HG03521 (cell line): ENCODE results near the gene PLXNA3.

ENCODE experiments used
- ATAC-seq: cut with Tn5 transposase; IDR thresholded peaks from one replicate; pipeline ENCODE4 v1.9.1; 2021; ENCODE audit warnings: mild to moderate bottlenecking, moderate library complexity; ENCODE audit not compliant: unreplicated experiment

PLXNA3 gene

DNA sequence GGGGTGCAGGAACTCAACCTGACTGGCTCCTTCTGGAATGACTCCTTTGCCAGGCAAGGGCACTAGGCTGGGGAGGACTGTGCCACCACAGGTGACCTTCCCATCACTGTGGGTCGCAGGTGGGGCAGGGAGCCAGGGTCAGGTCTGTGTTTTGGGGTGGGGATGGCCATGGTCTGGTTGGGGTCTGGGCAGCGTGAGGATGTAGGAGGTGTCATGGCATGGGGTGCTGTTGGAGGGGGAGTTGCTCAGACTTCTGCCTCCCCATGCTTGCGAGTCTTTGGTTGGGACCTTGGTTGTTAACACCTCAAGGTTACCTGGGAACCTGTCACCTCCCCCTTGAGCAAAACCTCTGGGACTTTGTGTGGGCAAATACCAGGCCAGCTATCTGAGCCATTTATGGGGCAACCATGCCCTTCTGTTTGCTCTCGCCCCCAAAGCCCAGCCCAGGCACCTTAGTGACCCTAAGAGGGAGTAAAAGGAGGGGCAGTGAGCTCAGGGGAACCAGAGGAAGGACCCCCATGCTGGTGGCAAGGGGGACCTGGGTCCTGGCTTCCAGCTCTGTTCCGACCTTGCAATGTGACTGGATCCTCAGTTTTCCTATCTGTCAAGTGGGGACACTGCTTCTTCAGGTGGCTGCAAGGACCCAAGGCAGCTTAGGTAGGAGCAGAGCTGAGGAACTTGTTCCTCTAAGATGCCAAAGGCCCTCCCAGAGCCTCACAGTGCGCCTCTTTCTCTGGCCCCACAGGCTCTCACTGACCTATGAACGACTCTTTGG, 23.5 kb upstream of the PLXNA3 start:
- ATAC-seq: no peak

DNA sequence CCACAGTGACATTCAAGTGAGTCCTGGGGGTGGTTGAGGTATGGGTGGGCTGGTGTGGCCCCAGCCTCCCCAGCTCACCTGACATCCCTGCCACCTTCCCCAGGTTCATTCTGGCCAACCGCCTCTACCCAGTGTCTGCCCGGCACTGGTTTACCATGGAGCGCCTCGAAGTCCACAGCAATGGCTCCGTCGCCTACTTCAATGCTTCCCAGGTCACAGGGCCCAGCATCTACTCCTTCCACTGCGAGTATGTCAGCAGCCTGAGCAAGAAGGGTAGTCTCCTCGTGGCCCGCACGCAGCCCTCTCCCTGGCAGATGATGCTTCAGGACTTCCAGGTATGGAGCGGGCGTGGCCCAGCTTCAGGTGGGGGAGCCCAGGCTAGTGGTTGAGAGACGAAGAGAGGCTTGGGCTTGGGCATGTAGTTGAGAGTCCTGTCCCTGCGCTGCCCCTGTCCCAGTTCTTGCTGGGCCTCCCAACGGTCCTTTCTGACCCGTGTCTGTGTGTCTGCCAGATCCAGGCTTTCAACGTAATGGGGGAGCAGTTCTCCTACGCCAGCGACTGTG, 22.8 kb upstream of the PLXNA3 start:
- no peak for ATAC-seq

DNA sequence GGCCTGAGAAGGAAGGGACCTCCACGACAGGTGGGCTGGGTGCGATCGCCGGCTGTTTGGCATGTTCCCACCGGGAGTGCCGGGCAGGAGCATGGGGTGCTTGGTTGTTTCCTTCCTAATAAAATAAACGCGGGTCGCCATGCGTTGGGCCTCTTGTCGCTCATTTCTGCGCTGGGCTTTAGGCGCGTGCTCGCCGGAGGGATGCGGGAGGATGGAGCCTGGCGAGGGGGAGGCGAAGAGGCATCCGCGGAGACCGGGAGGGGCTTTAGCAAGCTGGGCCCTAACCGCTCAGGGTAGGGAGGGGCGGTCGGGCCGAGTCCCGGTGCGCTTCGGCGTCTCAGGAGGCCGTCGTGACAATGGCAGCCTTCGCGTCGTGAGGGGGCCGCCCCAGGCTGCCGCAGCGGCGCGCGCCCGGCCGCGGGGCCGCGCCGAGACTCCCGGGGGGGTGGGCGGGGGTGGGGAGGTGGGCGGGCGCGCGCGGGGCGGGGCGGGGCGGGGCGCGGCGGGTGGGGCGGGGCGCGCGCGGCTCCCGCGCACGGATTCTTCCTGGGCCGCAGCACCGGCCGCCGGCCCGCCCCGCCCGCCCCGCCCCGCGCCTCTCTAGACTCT, 21.6 kb upstream of the PLXNA3 start:
- peak; percentile 41 for ATAC-seq

DNA sequence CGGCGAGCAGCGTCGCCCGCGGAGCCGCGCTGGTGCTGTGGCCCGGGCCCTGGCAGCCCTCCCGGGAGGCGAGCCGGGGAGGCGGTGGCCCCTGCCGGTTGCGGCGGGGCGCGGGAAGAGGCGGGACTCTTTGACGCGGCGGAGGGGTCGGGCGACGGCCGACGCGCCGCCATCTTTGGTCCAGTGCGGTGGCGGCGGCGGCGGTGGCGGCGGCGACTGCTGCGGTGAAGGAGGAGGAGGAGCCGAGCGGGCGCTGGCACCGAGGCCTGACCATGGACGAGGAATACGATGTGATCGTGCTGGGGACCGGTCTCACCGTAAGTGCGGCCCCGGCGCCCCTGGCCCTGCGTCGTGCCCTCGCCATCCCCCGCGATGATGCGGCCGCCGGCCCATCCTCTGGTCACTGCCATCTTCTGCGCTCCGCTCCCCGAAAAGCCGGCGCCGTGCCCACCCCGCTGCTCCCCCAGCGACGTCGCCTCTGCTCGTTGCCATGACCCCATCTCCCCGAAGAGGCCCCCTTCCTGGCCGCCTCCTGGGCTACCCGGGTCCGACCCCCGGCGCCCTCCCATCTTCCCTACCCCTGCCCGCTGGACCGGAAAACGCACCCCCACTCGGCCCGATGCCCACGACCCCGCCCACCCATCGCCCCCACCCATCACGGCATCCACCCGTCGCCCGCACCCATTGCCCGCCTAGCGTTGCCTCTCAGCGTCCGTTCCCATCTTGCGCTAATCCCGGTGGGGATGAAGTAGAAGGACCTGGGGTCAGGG, 20.9 kb upstream of the PLXNA3 start, which contains the start of gene GDI1:
Gene GDI1, plus strand, starts transcription at position 172 of the 770 bp plus-strand sequence. Its CDS starts 101 bp downstream, at position 273.
- peak; percentile 46 for ATAC-seq

DNA sequence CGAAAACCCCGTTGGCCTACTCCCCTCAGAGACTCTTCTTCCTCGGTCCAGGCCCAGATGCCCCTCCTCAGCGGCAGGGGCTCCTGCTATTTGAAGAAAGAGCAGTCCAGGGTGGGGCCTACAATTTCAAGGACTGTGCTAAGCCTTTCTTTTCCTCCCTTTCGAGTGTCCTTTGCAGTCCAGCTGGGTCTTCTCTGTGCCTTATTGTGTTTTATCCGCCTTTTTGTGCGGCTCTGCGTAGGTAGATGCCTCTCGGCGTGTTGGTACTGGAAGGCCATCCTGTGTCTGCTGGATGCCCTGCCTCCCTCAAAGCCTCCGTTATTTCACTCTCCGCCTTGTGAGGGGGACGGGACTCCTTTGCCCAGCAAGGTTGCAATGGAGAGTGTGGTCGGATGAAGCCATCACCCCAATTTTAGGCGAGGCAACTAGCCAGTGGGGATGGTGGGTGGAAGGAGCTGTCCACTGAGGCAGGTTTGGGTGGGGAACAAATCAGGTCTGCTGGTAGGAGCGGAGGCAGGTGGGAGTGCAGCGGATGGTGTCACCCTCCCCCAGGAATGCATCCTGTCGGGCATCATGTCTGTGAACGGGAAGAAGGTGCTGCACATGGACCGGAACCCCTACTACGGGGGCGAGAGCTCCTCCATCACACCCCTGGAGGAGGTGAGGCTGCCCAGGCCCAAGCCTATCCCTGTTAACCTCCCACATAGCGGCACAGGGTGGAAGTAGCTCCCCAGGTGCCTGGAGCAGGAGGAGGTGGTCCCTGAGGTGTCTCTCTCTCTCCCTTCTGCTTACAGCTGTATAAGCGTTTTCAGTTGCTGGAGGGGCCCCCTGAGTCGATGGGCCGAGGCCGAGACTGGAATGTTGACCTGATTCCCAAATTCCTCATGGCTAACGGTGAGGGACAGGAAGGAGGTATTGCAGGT, 19.8 kb upstream of the PLXNA3 start:
- no peak for ATAC-seq

DNA sequence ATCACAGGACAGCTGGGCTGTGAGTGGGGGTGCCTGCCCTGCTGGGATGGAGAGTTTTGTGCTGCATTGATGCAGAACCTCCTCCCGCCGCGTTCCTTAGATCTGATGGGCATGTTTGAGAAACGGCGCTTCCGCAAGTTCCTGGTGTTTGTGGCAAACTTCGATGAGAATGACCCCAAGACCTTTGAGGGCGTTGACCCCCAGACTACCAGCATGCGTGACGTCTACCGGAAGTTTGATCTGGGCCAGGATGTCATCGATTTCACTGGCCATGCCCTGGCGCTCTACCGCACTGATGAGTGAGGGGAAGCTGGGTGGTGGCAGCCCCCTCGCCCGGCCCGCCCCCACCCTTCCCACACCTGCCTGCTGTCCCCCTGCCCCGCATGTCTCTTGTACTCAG, 18.2 kb upstream of the PLXNA3 start:
- ATAC-seq: no peak

DNA sequence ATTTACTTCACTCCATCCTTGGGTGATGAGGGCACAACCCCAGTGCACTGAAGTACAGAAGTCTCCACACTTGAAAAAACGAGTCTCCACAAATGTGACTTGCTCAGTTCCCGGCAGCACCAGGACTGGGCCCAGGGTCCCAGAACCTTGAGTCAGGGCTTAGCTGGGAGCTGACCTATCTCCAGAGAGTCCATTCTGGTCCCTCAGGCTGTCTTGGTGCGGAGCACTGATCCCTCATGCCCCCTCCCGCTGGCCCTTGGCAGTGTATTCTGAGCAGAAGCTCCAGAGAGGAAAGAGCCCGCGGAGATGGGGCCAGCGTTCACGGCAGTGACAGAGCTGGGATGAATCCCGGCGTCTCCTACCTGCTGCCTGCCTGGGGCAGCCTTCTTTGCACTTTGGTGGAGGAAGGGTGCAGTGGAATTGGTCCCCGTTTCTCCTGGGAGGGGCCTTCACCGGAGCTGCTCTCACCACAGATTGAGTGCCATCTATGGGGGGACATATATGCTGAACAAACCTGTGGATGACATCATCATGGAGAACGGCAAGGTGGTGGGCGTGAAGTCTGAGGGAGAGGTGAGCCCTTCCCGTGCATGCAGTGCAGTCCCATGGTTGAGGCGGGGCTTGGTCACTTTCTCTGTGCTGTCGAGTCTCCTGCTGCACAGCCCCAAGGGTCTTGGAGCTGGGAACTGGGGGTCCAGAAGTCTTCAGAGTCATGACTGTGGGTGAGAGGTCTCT, 17.3 kb upstream of the PLXNA3 start:
- no peak for ATAC-seq

DNA sequence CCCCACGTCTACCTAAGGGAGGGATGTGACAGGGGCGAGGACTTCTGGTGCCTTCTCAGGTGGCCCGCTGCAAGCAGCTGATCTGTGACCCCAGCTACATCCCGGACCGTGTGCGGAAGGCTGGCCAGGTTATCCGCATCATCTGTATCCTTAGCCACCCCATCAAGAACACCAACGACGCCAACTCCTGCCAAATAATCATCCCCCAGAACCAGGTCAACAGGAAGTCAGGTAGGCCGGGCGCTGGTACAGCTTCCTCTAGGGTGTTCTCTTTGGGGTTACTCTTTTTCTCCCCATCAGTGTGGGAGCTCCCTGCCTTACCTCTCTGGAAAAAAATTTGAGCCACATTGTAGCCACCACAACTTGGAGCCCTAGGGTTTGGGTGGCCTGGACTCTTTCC, 16.5 kb upstream of the PLXNA3 start:
- no peak for ATAC-seq

DNA sequence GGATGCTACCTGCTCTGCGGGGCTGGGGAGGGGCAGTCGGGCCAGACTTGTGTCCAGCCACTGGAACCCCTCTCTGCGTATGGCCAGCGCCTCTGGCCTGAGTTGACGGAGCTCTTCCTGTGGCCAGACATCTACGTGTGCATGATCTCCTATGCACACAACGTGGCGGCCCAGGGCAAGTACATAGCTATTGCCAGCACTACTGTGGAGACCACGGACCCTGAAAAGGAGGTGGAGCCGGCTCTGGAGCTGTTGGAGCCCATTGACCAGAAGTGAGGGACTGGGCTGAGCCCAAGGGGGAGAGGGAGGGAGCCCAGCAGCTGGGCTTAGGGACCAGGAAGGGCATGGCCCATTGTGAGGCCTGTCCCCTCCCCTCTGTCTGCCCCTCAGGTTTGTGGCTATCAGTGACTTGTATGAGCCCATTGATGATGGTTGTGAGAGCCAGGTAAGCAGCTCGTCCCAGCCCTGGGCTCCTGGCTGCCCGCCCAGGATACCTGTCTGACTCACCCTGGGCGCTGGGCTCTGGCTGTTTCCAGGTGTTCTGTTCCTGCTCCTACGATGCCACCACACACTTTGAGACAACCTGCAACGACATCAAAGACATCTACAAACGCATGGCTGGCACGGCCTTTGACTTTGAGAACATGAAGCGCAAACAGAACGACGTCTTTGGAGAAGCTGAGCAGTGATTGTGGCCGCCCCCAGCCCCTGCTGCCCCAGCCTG, 15.9 kb upstream of the PLXNA3 start:
- ATAC-seq: no peak

DNA sequence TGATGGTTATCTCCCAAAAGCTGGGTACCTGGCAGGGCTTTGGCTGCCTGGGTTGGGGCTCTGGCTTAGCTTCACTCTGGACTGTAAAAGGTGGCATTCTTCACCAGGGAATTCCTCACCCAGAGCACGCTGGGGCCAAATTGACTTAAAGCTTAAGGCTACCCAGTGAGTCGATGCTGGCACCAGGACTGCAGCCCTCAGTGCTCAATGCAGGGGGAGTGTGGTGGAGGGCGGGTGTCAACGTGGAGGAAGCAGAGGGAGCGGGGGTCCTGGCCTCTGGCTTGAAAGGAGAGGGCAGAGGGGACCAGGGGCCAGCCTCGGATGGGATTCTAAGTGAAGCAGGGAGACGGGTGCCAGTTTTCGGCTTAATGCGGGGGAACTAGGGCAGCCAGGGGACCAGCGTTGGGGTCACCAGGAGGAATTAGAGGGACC, 14.6 kb upstream of the PLXNA3 start:
- no peak for ATAC-seq

DNA sequence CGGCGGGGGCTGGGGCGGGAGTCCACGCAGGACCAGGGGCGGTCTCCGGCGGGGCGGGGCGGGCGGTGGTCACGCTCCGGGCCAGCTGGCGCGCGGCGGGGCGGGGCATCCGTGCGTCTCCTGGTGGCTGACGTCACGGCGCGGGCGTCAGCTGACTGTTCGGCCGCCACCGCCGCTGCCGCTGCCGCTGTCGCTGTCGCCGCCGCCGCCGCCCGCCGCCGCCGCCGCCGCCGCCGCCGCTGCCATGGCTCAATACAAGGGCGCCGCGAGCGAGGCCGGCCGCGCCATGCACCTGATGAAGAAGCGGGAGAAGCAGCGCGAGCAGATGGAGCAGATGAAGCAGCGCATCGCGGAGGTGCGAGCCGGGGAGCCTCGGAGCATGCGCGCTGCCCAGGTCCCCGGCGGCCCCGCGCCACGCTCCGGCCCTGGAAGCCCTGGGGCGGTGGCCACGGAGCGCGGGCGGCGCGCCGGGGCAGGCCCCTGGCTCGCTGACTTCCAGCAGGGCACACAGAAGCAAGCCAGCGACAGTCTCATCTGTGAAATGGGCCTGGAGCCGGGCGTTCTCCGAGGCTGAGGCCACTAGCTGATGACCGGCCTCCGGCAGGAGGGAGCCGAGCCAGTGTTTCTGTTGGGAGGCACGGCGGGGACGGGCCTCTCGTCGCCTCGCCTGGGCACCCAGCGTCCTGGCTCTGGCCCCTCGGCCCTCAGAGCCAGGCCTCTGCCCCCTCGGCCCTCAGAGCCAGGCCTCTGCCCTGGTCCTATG, 13.9 kb upstream of the PLXNA3 start, which contains the start of gene FAM50A:
Gene FAM50A, plus strand, starts transcription at position 150 of the 763 bp plus-strand sequence. Its CDS starts 95 bp downstream, at position 245.
- ATAC-seq: peak; percentile 84

DNA sequence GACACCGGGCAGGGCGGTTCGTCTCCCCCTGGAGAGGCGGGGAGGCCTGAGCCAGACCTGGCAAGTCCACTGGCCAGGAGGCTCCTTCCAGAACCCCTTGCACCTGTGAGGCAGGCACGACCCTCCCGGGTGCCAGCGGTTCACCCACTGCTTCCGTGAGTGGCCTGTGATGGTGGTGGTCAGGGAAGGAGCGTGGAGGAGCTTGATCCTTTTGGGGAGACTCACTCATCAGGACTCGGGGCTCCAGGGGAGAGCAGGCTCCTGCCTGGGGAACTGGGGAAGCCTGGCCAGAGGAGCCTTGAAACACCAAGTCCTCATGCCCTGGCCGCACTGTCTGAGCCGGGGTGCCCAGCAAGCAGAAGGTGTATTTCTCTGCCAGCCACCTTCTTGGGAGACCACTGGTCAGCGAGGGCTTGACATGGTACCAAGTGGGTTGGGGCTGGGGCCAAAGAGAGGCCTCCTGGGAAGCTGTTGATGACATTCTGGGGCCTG, 13.3 kb upstream of the PLXNA3 start:
- no peak for ATAC-seq

DNA sequence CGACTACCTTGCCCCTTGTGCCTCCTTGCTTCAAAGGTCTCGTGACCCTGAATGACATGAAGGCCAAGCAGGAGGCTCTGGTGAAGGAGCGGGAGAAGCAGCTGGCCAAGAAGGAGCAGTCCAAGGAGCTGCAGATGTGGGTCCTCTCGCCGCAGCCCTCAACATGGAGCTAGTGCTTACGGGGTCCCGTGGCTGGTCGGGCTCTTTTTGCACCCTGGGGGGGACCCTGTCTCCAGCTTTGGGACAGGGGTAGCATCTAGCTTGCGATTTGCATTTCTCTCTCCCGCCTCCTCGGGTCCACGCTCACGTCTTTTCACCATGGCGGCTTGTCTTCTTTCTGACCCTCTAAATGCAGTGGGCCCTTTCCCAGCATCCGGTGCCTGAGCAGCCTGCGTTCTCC, 12.3 kb upstream of the PLXNA3 start:
- ATAC-seq: no peak

DNA sequence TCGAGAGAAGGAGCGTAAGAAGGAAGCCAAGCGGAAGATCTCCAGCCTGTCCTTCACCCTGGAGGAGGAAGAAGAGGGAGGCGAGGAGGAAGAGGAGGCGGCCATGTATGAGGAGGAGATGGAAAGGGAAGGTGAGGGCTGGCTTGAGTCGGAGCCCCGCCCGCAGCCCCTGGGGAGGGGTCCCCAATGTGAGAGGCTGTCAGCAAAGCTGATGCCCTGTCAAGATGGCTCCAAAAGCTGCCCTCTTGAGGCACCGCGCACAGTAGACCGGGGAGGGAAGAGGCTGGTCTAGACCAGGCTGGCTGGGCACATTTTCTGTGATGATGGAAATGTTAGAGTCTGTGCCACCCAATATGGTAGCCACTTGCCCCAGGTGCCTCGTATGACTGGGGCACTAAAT, 11.7 kb upstream of the PLXNA3 start:
- ATAC-seq: no peak

DNA sequence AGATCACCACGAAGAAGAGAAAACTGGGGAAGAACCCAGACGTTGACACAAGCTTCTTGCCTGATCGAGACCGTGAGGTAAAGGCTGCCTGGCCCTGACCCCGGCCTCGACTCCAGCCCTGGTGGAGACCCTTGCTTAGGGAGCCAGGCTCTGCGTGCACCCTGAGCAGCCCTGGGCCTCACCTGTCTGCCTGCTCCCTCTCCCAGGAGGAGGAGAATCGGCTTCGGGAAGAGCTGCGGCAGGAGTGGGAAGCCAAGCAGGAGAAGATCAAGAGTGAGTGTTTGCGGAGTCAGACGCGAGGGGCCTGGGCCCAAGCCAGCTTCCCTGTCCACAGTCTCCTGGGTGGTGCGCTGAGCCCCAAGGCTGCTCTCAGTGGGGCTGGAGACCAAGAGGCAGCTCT, 9.6 kb upstream of the PLXNA3 start:
- no peak for ATAC-seq

DNA sequence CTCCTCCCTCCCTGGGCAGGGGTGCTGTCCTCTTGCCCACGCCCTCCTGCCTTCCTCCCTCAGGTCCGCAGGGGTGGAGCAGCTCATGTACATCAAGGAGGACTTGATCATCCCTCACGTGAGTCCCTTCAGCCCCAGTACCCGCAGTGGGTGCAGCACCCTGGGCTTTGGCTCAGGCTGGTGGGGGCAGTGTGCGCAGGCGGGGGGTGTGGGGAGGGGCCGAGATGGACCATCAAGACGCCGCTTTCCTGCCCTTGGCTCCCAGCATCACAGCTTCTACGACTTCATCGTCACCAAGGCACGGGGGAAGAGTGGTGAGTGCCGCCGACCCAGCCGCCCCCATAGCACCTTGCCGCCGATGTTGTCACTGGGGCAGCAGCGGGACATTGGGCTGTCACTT, 8.5 kb upstream of the PLXNA3 start:
- ATAC-seq: no peak

DNA sequence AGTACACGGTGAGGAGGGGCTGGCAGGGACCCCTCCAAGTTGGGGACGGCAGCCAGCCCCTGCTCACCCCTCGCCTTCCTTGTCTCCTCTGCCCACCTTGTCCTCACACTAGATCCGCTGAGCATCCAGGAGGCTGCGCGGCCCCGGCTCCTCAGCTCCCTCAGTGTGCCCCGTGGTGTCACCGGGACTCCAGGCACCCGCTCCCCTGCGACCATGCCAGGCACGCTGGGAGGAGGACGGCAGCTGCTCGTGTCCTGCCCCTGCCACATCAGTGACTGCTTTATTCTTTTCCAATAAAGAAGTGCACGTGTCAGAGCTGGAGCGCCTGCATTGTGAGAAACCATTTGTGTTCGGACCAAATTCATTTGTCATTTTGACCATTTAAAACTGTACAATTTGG, 7.8 kb upstream of the PLXNA3 start:
- no peak for ATAC-seq

DNA sequence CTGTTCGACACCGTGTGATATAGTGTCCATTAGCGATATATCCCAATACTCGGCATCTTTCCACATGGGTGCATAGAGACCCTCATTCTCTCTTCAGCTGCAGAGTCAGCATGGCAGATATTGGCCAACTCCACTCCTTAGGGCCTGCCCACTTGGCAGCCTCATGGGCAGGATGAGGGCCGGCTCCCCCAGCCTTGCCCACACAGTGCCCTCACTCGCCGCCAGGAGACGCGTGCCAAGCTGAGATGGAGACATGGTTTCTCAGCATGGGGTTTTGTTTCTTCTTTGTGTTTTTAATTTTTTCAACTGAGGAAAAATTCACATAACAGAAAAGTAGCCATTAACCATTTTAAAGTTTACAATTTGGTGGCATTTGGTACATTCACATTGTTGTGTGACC, 5.3 kb upstream of the PLXNA3 start:
- no peak for ATAC-seq
